ENCODE measurements around the gene TRIP10. TPM values are rescaled to one million over a fixed set of nuclear protein-coding genes. Genes with fewer than 3 reads are reported as not detected.
A peak's percentile ranks its signal among the peaks of the same experiment; 100 is the strongest.

The TRIP10 gene
- total RNA-seq: 100 to 1,000 TPM in 3 of 9 donors, 10 to 100 TPM in 6; 62.5 to 135 (median 72.8) TPM
- 100 to 1,000 TPM; 110 to 172 TPM for polyA plus RNA-seq
- long read RNA-seq, donor 1, transcript TRIP10-201 (15 exons, 2,153 nt): major isoform, 73 of 140 reads
- long read RNA-seq, donor 1, transcript TRIP10-202 (14 exons, 2,035 nt): minor isoform, 24 of 140 reads
- long read RNA-seq, donor 1, partial matches to known transcripts: 20 of 140 reads
- long read RNA-seq, donor 1, other reads (novel, unspliced or antisense): 23 of 140 reads
- long read RNA-seq, donor 2, transcript TRIP10-202 (14 exons, 2,035 nt): major isoform, 28 of 78 reads
- long read RNA-seq, donor 2, transcript TRIP10-201 (15 exons, 2,153 nt): minor isoform, 25 of 78 reads
- long read RNA-seq, donor 2, partial matches to known transcripts: 8 of 78 reads
- long read RNA-seq, donor 2, other reads (novel, unspliced or antisense): 16 of 78 reads
- long read RNA-seq, donor 3, transcript TRIP10-202 (14 exons, 2,035 nt): minor isoform, 24 of 182 reads
- long read RNA-seq, donor 3, transcript TRIP10-201 (15 exons, 2,153 nt): major isoform, 104 of 182 reads
- long read RNA-seq, donor 3, partial matches to known transcripts: 33 of 182 reads
- long read RNA-seq, donor 3, other reads (novel, unspliced or antisense): 21 of 182 reads

- DNase-seq: peak; percentile 87 to 95 (median 91)
- Histone ChIP-seq H3K27me3 (no peaks in the 10 kb centered on the region), H3K4me3 (peak within 1 kb of the TSS; percentile 69 to 99 (median 88)), H3K36me3 (peaks cover 0 to 27% (median 16%) of the 10 kb centered on the region in 9 donors), H3K9me3 (no peaks in the 10 kb centered on the region), H3K4me1 (peaks cover 12 to 68% (median 53%) of the 10 kb centered on the region in 12 donors), H3K27ac (peak within 1 kb of the TSS; percentile 88 to 99 (median 95))
- intact Hi-C loops (cut with DNase I): loop anchor here in 9 of 10 donors (1.0 to 10.0 kb wide), 9 partner anchors 14 to 367 kb away; partner anchors contain the start of gene ALKBH7 (in 1 of the 9)
- TF ChIP-seq CTCF (IDR thresholded peaks at IDR 0.05) (no peak), POLR2A (IDR thresholded peaks at IDR 0.05) (peak in 1 of 2 donors; percentile 82)
- peak; percentile 35 to 59 (median 37) for ATAC-seq
- WGBS, 4 donors: 0 to 2% (median 1%) methylated on average over 12 to 45 of the region's 47 CpGs
Measured at GRCh38 chr19:6739390-6739882, at the start of gene TRIP10. TSS of gene TRIP10 (plus strand) at chr19:6739680. CDS start at chr19:6739762, 82 bp downstream.

GRCh38 chr19:6690160-6690885 lies 49.2 kb upstream of the TRIP10 start:
- no peak for TF ChIP-seq CTCF (IDR thresholded peaks at IDR 0.05)
- TF ChIP-seq POLR2A (IDR thresholded peaks at IDR 0.05): no peak
- no peak overlapping the region for H3K4me3 ChIP-seq
- no peaks in the 10 kb centered on the region for H3K9me3 ChIP-seq
- no peak for ATAC-seq
- no peaks in the 10 kb centered on the region for H3K4me1 ChIP-seq
- 75 to 80% (median 78%) methylated on average over 11 of the region's 11 CpGs for WGBS, 4 donors
- DNase-seq: no peak
- peaks cover 0 to 10% (median 0%) of the 10 kb centered on the region in 9 donors for H3K27me3 ChIP-seq
- no peak overlapping the region for H3K27ac ChIP-seq
- intact Hi-C loops (cut with DNase I): no loop called here
- peaks cover 0 to 6% (median 0%) of the 10 kb centered on the region in 9 donors for H3K36me3 ChIP-seq

- Histone ChIP-seq H3K9me3 (no peaks in the 10 kb centered on the region), H3K36me3 (peaks cover 0 to 4% (median 0%) of the 10 kb centered on the region in 9 donors), H3K4me1 (no peaks in the 10 kb centered on the region), H3K27ac (no peak overlapping the region), H3K4me3 (no peak overlapping the region), H3K27me3 (peaks cover 0 to 10% (median 0%) of the 10 kb centered on the region in 9 donors)
- TF ChIP-seq CTCF (IDR thresholded peaks at IDR 0.05) (no peak), POLR2A (IDR thresholded peaks at IDR 0.05) (no peak)
- WGBS, 4 donors: 83 to 90% (median 88%) methylated on average over 8 of the region's 8 CpGs
- ATAC-seq (no peak), DNase-seq (no peak)
- intact Hi-C loops (cut with DNase I): no loop called here
Measured at GRCh38 chr19:6691342-6691741, 48.1 kb upstream of the TRIP10 start.

Data from heart left ventricle (tissue), 16 donors.